Measurements from ENCODE around the gene USP34. TPM values are rescaled to one million over a fixed set of nuclear protein-coding genes. Genes with fewer than 3 reads are reported as not detected.

Gene USP34
- total and polyA plus RNA-seq, 2 of the 4 experiments (the other 2 are of a cell fraction): 34.7 to 128 TPM

DNA sequence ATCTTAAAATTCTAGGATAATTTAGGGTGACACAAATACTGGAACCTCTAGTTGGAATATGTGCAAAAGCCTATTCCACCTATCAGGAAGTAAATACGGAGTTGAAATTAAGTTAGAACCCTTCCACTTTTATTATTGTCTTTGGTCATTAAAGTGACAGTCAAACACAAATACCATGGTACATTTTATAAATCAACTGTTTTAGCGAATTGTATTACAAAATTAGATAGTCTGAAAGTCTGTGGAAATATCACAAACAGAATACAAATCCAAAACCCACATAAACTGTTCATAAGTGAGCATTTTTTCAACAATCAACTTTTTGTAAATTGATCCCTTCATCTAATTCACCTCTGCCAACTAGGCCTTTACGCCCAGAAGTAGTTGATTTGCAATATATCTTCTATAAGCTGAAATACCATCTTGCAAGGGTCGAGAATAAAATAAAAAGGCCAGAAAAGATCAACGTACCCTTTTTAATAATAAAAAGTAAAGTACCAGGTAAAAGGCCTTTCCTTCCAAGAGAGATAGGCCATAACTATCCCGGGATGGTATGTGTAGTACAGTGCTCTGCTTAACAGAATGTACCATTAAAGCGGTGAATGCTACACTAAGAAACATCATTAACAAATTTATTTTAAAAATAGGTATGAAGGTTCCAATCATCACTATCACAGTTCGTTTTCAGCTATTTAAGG, 1.3 kb downstream of the USP34 start:
- ChIA-PET CTCF (interaction anchor here (0.6 kb wide), 1 partner anchor 324 kb away, joined by 3 read pairs; no protein-coding TSS in a partner anchor), POLR2A (ENCODE audit: unreplicated experiment) (no interaction called here)
- Histone ChIP-seq H4K91ac (ENCODE audit: insufficient read depth, low read depth, low read length) (no peak overlapping the region), H3K56ac (ENCODE audit: extremely low read depth, insufficient read depth, low read length) (peak overlapping the region; percentile 51), H4K5ac (ENCODE audit: low read depth, low read length) (no peak overlapping the region), H3K9me3 (ENCODE audit: control insufficient read depth, insufficient read depth, low read length) (no peaks in the 10 kb centered on the region), H3K9ac (ENCODE audit: low read depth, low read length) (peak overlapping the region; percentile 100), H2BK15ac (ENCODE audit: low read depth, low read length) (no peak overlapping the region), H3K27ac (ENCODE audit: insufficient read depth, low read length) (peak overlapping the region; percentile 96), H3K79me1 (ENCODE audit: low read depth in 1 of 2, low read length in 2 of 2) (peaks cover 15 to 42% of the 10 kb centered on the region in 2 experiments), H3K9me1 (ENCODE audit: insufficient read depth, low read length) (0 out of 2 replicates have a peak, but pooled peaks cover 8% of the 10 kb centered on the region), H3K23ac (ENCODE audit: low read depth, low read length) (peak overlapping the region; percentile 91; the same call in 1 of the 2 replicates), H2AK5ac (ENCODE audit: low read depth, low read length) (0 out of 2 replicates have a peak overlapping the region, but pooled peaks have one; percentile 49), H2BK120ac (ENCODE audit: low read depth, low read length) (no peak overlapping the region), H2BK5ac (ENCODE audit: low read depth, low read length, poor library complexity, severe bottlenecking) (peak overlapping the region; percentile 84), H3K4me2 (ENCODE audit: low read depth, low read length) (peak overlapping the region; percentile 37), H3K4ac (ENCODE audit: low read depth, low read length) (peak overlapping the region; percentile 83), H2BK20ac (ENCODE audit: low read depth, low read length) (no peak overlapping the region), H4K20me1 (ENCODE audit: insufficient read depth, low read length) (peaks cover 34% of the 10 kb centered on the region), H3K27me3 (ENCODE audit: control insufficient read depth, insufficient read depth, low read length) (no peaks in the 10 kb centered on the region), H3K4me3 (ENCODE audit: insufficient read depth, low read depth, low read length) (peak overlapping the region; percentile 77), H2AK9ac (replicated peaks; ENCODE audit: low read depth, low read length, poor library complexity) (peak overlapping the region; percentile 21), H3K4me1 (ENCODE audit: control insufficient read depth, insufficient read depth, low read length) (no peaks in the 10 kb centered on the region), H3K36me3 (ENCODE audit: control insufficient read depth, insufficient read depth, low read length) (peaks cover 8% of the 10 kb centered on the region), H2AFZ (replicated peaks; ENCODE audit: low read length, poor library complexity) (peak overlapping the region; percentile 93), H3K14ac (replicated peaks; ENCODE audit: low read depth, low read length) (peak overlapping the region; percentile 39), H4K8ac (ENCODE audit: low read depth in 2 of 2, low read length in 2 of 2) (peak overlapping the region; percentile 78 to 89), H3K18ac (ENCODE audit: low read depth, low read length) (no peak overlapping the region; the same call in 1 of the 2 replicates)
- dilution Hi-C loops (cut with HindIII; ENCODE audit: low sequenced_read_pairs, unreplicated experiment): no loop called here
- ATAC-seq (ENCODE audit: low read depth) (no peak), DNase-seq (peak; percentile 21)
- intact Hi-C loops (cut with micrococcal nuclease): loop anchor here (5.0 kb wide), 1 partner anchor 37 kb away; no protein-coding TSS in a partner anchor
- BruUV-seq (replicated peaks): TSS peak; percentile 24
- in situ Hi-C loops (cut with MboI; ENCODE audit: low sequenced_read_pairs): no loop called here
- no CpG with 5 or more reads among the region's 8 CpGs for WGBS, 2 experiments (ENCODE audit: extremely low coverage in 2 of 2, insufficient read length in 1 of 2)
- TF ChIP-seq FOS (IDR thresholded peaks at IDR 0.05; ENCODE audit: low read depth, low read length) (no peak), RCOR1 (IDR thresholded peaks at IDR 0.05; ENCODE audit: insufficient replicate concordance, low read length) (no peak), MAZ (IDR thresholded peaks at IDR 0.05; ENCODE audit: borderline replicate concordance, low read depth, low read length) (no peak), RAD21 (IDR thresholded peaks at IDR 0.05; ENCODE audit: low read length) (no peak), RFX5 (IDR thresholded peaks at IDR 0.05; ENCODE audit: low read depth, low read length) (no peak), BHLHE40 (IDR thresholded peaks at IDR 0.05; ENCODE audit: low read depth, low read length) (no peak), MXI1 (IDR thresholded peaks at IDR 0.05; ENCODE audit: borderline replicate concordance, low read depth, low read length) (no peak), CHD1 (IDR thresholded peaks at IDR 0.05; ENCODE audit: low read depth, low read length) (no peak), CEBPB (IDR thresholded peaks at IDR 0.05; ENCODE audit: low read depth, low read length) (no peak), SMC3 (IDR thresholded peaks at IDR 0.05; ENCODE audit: low read depth, low read length) (no peak), MAFK (IDR thresholded peaks at IDR 0.05; ENCODE audit: low read depth, low read length) (no peak)
- TF ChIP-seq, protein P1, sequence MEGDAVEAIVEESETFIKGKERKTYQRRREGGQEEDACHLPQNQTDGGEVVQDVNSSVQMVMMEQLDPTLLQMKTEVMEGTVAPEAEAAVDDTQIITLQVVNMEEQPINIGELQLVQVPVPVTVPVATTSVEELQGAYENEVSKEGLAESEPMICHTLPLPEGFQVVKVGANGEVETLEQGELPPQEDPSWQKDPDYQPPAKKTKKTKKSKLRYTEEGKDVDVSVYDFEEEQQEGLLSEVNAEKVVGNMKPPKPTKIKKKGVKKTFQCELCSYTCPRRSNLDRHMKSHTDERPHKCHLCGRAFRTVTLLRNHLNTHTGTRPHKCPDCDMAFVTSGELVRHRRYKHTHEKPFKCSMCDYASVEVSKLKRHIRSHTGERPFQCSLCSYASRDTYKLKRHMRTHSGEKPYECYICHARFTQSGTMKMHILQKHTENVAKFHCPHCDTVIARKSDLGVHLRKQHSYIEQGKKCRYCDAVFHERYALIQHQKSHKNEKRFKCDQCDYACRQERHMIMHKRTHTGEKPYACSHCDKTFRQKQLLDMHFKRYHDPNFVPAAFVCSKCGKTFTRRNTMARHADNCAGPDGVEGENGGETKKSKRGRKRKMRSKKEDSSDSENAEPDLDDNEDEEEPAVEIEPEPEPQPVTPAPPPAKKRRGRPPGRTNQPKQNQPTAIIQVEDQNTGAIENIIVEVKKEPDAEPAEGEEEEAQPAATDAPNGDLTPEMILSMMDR (conservative IDR thresholded peaks at IDR 0.05; ENCODE audit: low read depth, low read length): no peak
- TF ChIP-seq, protein P2, sequence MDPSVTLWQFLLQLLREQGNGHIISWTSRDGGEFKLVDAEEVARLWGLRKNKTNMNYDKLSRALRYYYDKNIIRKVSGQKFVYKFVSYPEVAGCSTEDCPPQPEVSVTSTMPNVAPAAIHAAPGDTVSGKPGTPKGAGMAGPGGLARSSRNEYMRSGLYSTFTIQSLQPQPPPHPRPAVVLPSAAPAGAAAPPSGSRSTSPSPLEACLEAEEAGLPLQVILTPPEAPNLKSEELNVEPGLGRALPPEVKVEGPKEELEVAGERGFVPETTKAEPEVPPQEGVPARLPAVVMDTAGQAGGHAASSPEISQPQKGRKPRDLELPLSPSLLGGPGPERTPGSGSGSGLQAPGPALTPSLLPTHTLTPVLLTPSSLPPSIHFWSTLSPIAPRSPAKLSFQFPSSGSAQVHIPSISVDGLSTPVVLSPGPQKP (IDR thresholded peaks at IDR 0.05; ENCODE audit: borderline replicate concordance, low read depth, low read length): no peak
- TF ChIP-seq, protein P3, sequence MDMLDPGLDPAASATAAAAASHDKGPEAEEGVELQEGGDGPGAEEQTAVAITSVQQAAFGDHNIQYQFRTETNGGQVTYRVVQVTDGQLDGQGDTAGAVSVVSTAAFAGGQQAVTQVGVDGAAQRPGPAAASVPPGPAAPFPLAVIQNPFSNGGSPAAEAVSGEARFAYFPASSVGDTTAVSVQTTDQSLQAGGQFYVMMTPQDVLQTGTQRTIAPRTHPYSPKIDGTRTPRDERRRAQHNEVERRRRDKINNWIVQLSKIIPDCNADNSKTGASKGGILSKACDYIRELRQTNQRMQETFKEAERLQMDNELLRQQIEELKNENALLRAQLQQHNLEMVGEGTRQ (IDR thresholded peaks at IDR 0.05; ENCODE audit: low read depth, low read length): no peak

All from IMR-90 (cell line).